HG02610 (cell line): Measurements from ENCODE around the gene C1orf216.
"Not testable (repeated sequence)": the region's sequence is repeated elsewhere in the genome, so short reads cannot be mapped to it uniquely, and the experiment has no call there.

Experiments used
- ATAC-seq: cut with Tn5 transposase; IDR thresholded peaks from one replicate; pipeline ENCODE4 v1.9.1; 2021; ENCODE audit warnings: mild to moderate bottlenecking, moderate library complexity; ENCODE audit not compliant: unreplicated experiment

The C1orf216 gene

DNA sequence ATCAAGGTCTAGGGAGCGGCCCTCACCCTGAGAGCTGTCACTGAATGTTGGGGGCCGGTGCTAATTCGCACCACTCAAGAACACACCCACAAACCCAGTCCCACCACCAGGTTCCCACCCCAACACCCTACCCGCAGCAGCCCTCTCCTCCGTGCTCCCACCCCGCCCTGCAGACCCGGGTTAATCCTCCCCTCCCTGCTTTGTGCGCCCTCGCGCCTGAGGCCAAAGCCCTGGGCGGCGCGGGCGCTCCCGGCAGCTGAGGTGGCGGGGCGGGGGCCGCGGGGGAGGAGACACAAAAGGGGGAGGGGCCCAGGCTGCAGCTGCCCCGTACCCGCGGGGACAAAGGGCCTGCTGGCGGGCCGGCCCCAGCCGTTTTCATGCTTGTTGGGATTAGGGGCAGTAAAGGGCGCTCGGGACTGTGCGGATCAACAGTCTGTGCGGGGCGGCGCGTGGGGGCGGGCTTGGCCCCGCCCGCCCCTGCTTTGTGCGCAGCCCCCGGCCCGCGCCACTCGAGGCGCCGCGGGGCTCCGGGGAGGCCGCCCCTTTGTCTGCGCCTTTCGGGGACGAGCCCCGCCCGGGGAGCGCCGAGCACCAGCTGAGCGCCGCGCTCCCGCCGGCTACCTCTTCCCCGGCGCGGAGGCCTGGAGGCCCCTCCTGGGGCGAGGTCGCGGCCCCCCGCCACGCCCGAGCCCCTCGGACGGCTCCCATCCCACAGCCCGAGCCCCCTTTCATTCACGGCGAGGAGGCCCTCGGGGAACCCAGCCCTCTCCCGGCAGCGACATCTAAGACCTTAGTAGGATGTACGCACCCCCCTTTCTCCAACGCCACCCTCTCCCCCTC lies 10.9 kb downstream of the C1orf216 start:
- no peak for ATAC-seq

DNA sequence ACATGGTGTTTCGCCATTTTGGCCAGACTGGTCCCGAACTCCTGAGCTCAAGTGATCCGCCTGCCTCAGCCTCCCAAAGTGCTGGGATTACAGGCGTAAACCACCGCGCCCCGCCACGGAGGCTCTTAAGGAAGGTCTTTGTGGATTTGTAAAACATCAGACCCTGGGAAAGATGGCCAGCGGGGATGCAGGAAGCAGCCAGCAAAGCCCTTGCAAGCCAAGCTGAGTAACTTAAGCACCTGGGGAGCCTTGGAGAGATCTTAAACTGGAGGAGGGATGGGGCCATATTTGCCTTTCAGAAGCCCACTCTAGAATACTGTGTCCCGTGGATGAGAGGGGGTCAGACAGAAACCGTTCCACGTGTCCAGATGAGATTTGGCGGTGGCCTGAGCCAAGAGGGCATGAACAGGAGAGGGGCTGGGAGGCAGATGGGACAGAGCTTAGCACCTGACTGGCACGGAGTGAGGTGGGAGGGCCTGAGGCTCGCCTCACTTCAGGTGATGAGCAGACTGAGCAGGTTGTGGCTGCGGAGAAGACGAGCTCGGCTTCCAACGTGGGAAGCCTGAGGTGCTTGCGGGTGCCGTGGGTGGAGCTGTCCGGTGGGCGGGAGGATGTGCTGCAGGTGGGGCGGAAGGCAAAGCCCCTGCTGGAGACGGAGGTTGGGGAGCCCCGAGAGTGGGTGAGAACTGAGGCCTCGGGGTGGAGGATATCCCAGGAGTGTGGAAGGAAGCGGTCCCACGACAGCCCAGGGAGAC lies 11.7 kb downstream of the C1orf216 start:
- no peak for ATAC-seq

DNA sequence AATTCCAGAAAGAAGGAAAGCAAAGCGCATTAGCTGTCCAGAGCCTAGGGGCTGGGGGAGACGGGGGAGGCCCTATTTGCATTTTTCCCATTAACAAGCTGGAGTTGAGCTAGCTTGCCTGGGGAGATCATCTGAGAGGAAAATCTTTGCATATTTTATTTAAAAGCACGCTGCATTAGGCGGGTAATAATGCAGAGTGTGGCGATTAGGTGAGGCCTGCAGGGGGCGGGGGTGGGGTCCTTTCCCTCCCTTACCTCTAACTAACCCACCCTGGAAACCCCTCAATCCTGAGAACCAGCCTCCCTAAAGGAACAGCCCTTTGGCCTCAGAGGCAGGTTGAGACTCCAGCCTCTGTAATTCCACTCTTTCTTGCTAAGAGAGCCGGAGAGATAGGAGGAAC lies 16.2 kb downstream of the C1orf216 start:
- no peak for ATAC-seq

DNA sequence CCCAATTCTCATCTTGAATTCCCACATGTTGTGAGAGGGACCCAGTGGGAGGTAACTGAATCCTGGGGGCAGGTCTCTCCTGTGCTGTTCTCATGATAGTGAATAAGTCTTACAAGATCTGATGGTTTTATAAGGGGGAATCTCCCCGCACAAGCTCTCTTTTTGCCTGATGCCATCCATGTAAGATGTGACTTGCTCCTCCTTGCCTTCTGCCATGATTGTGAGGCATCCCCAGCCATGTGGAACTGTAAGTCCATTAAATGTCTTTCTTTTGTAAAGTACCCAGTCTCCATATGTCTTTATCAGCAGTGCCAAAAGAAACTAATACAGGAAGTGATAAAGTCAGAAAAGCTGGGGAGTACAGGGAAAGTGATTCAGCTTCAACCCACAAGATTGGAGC lies 19.5 kb downstream of the C1orf216 start:
- ATAC-seq: not testable (repeated sequence)

DNA sequence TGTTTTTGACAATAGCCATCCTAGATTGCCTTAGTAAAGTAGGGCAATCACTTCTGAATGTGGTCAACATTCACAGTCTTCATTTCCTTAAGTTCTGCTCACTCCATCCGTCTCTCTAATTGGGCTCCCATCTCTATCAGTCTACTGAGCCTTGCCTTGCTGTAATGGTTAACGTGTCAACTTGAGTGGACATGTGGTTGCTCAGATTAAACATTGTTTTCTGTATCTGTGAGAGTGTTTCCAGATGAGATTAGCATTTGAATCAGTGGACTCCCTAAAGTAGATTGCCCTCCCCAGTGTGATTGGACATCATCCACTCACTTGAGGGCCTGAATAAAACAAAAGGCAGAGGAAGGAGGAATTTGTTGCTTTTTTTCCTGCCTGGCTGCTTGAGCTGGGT lies 26.4 kb downstream of the C1orf216 start:
- ATAC-seq: no peak

DNA sequence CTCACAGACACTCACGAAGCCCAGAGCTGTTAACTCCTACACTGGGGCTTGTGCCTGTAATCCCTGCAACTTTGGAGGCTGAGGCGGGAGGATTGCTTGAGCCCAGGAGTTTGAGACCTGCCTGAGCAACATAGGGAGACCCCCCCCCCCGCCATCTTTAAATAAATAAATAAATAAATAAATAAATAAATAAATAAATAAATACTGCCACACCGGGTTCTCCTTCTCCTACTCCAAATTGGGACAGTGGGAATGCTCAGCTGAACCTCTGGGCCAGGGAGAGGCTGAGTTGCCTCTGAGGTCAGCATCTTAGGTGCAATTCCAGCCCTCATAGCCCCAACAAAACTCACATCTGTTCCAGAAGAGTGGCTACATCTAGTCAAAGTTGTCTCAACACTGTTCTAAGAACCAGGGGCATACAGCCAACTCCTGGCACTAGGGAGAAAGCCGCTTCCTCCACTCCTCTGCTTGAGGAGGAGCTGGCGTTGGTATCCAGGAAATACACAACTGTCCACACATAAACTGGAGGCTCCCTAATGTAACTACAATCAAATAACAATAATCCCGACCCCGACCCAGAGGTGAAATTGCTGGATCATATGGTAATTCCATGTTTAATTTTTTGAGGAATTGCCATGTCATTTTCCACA lies 27.0 kb downstream of the C1orf216 start:
- no peak for ATAC-seq

DNA sequence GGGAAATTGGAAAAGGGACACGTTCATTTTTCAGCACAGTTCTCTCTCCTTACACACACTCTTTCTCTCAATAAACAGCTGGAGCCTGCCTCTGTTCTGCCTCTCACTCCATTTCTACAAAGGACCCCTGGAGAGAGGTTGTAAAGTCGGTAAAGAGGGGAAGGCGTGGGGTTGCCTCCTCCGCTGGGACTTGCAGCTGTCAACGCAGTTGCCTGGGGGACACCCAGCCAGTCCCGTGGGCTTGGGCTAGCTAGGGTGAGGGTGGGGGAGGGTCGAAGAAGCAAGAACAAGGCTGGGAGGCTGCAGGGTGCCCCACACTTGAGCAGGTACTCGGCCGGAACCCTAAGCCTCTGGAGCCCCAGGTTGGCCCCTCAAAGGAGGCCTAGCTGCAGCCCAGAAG lies 27.6 kb downstream of the C1orf216 start:
- no peak for ATAC-seq

DNA sequence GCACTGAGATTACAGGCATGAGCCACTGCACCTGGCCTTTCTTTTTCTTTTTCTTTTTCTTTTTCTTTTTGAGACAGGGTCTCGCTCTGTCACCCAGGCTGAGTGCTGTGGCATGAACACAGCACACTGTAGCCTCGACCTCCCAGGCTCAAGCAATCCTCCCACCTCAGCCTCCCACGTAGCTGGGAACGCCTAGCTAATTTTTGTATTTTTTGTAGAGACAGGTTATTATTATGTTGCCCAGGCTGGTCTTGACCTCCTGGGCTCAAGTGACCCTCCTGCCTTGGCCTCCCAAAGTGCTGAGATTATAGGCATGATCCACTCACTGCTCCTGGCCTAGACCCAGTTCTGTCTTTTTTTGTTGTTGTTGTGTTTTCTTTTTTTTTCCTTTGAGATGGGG lies 28.6 kb downstream of the C1orf216 start:
- not testable (repeated sequence) for ATAC-seq

DNA sequence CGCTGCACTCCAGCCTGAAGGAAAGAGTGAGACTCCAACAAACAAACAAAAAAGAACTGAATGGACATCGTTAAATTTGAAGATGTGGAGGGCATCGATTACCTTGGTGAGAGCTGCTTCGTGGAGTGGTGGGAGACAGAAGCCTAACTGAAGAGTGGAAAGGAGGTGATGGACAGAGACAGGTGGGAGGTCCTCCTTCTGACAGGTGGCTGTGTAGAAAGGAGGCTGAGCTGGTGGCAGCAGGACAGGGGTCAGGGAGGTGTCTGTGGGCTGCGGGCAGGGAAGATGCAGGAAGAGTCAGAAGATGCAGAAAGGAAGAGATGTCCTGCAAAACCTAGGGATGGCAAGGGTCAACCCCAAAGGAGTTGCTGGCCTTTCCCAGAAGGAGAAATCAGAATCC lies 30.5 kb downstream of the C1orf216 start:
- no peak for ATAC-seq

DNA sequence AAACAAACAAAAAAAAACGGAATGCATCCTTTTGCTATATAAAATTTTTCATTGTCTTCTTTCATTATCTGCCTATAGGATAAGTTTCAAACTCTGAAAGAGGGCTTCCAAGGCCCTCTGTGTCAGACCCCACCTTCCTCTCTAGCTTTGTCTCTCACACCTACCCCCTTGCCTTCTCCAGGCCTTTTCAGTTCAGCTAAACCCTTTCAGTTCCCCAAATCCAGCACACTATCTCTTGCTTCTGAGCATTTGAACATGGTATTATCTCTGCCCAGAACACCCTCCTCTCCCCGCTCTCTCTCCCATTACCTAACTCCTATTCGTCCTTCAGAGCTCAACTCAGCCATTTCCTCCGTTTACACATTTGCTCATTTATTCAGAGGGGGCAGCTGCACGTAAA lies 35.7 kb downstream of the C1orf216 start:
- no peak for ATAC-seq

DNA sequence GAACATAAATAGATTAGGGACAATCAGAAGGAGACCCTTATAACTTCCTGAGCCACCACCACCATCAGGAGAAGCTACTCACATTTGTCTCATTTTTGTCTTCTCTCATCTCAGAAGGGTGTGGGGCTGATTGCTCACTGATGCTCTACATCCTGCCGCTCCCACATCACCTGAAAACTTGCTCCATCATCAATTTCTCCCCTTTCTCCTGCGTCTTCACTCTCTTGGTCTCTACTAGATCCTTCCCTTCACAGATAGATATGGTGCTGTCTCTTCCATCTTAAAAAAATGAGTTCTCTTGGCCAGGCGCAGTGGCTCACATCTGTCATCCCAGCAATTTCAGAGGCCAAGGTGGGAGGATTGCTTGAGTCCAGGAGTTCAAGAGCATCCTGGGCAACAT lies 38.4 kb downstream of the C1orf216 start:
- no peak for ATAC-seq

DNA sequence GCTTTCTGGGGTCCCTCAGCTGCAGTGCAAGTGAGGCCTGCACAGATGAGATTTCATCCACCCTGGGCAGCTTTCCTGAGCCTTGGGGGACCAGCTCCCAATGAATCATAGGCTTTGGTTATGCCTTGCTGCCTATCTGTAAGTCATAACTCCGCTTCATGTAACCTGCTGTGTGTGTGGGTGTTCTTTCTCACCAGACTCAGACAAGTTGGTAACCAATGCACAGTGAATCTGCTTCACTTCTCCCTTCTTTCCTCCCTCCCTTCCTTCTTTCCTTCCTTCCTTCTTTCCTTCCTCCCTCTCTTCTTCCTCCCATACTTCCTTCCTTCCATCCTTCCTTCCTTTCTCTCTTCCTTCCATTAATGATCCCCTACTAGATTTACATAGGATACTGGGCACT lies 42.9 kb downstream of the C1orf216 start:
- no peak for ATAC-seq

DNA sequence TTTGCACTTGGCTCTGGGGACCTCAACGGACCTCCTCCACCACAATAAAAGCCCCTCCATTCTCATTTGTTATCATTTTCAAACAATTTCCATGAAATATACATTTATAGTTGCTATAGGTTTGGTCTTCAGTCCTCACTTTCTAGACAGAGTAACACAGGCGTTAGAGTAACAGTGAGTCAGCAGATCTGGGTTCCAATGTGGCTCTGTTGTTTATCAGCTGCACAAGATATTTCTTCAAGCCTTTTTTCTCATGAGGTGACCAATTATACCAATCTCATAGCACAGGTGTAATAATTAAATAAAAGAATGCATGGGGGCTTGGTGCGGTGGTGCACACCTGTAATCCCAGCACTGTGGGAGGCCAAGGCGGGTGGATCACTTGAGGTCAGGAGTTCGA lies 44.6 kb downstream of the C1orf216 start:
- ATAC-seq: no peak

DNA sequence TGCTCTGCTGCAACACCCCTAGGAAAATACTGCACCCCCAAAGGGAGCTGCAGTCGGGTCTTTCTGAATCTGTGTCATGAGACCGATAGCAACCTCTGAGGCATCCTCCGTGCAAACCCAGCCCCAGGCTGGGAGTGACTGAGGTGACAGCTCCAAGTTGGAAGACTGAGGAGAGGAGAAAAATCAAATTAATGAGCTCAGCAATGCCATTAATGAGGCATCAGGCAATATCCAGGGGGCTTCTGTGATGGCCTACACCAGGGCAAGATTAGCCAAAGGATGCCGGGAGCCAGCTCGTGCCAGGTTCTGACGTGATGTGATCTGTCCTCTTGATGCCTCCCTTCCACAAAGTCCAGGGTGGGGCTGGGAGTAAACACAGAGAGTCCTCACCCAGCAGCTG lies 46.6 kb downstream of the C1orf216 start:
- no peak for ATAC-seq

DNA sequence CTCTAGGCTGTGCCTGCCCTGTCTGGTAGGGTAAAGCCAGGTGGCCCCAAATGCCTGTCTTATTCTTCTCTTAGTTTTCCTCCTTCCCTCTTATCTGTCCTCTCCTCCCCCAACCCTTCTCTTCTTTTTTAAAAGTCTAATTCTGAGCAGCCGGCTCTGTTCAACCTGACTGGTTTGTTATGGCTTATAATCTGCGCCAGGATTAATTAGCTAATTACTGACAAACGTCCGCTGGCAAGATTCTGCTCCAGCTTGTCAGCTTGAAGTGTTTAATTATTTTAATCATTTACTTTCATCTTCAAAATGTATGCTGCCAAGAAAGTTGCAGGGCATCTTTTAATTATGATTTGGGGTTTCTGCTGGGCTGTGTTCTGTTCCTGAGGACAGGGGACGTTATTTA lies 50.2 kb downstream of the C1orf216 start:
- ATAC-seq: no peak

DNA sequence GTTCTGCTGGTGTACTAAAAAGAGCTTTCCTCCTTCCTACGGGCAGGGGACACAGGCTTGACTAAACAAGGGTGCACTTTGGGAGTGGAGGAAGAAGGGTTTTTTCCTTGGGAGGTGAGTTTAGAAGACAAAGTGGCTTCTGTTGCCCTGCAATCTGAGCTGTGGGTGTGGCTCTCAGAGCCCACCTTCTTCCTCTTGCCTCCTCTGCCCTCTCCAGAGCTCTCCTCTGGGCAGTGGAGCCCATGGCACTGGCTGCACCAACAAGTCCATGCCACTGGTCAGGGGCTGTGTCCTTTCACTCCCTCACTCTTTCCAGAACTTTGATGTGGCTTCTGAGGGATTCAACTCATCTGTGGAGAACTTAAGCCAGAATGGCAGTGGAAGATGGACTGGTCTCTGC lies 51.8 kb downstream of the C1orf216 start:
- no peak for ATAC-seq

DNA sequence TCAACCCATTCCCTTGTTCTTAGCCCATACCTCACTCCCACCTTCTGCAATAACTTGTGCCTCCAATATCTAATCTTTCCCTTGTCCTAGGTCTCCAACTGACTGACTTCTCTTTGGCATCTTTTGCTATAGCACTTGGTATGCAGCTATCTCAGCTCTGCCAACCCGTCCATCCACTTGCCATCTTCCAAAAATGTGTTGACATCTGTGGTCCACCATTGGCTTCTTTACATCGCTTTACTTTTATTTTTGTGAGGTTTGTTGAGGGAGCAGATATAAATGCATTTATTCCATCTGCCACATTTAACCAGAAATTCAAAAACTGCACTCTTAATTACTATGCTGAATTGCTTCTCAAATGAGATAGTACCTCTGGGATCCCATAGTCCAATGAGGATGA lies 52.5 kb downstream of the C1orf216 start:
- ATAC-seq: no peak
